Ramos (cell line): ENCODE data around the gene C2.

Experiments
- in situ Hi-C: fragments of 300-500 bp; cut with MboI; formaldehyde crosslinking; loops from one replicate; pipeline ENCODE4 v1.14.3; 2022; ENCODE audit warnings: low sequenced_read_pairs; ENCODE audit not compliant: unreplicated experiment

C2 gene

GRCh38 chr6:31927242-31927862 lies at the start of gene C2:
Gene C2, plus strand, starts transcription at chr6:31927717. Its CDS starts 36 bp downstream, at chr6:31927753.
- in situ Hi-C loops: no loop called here

DNA sequence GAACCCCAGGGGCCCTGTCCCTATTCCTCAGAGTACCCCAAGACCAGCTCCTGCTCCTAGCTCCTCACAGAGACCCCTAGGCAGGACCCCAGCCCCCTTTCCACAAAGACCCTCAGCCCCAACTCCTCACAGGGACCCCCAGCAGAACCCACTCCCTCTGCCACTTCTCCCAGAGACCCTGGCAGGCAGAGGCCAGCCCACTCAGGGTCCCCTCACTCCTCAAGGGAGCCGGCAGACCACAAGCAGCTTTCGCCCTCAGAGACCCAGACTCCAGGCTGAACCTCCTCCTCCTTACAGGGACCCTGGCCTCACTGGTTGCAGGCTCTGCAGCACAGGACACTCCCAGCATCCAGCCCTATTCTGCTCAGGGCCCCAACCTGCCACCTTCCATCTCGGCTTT lies 49.3 kb upstream of the C2 start:
- in situ Hi-C loops: no loop called here

DNA sequence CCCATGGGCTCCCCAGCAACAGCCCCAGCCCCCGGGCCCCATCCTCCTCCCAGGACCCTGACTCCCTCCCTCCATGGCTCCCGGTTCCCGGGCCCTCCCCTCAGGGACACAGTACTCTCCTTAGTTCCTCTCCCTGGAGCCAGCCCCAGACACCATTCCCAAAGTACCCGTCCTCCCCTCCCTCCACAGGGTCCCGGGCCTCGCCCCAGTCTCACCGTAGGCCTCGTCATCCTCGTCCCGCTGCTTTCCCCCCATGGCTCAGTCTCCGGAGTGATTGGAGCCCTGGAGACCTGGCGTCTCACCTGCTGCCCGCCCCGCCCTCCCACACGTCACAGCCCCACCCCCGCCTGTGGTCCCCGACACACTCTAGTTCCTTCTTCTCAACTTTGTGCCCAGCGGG lies 48.8 kb upstream of the C2 start, which contains the start of gene SLC44A4:
Gene SLC44A4 (minus strand): TSS at position 272 of the 400 bp plus-strand sequence. CDS start 17 bp downstream, at position 255.
- in situ Hi-C loops: no loop called here

GRCh38 chr6:31879143-31879542 lies 48.4 kb upstream of the C2 start:
- in situ Hi-C loops: no loop called here

DNA sequence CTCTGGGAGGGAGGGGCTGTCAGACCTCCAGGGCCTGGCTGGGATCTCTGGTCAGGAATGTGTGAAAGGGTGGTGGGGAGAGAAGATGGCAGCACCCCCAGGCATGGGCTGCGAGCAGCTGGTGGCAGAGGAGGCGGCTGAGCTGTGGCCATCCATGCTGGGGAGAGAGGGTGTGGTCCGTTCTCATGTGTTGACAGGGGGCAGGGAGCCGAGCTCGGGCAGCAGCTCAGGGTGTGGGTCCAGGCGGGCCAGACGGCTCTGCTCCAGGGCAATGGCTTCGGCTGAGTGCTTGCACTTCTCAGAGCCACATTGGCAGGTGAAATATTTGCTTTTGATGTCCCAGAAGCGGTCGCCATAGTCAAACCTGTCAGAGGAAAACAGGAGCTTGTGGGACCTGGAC lies 47.6 kb upstream of the C2 start:
- in situ Hi-C loops: no loop called here

GRCh38 chr6:31880616-31881015 lies 46.9 kb upstream of the C2 start:
- in situ Hi-C loops: no loop called here

DNA sequence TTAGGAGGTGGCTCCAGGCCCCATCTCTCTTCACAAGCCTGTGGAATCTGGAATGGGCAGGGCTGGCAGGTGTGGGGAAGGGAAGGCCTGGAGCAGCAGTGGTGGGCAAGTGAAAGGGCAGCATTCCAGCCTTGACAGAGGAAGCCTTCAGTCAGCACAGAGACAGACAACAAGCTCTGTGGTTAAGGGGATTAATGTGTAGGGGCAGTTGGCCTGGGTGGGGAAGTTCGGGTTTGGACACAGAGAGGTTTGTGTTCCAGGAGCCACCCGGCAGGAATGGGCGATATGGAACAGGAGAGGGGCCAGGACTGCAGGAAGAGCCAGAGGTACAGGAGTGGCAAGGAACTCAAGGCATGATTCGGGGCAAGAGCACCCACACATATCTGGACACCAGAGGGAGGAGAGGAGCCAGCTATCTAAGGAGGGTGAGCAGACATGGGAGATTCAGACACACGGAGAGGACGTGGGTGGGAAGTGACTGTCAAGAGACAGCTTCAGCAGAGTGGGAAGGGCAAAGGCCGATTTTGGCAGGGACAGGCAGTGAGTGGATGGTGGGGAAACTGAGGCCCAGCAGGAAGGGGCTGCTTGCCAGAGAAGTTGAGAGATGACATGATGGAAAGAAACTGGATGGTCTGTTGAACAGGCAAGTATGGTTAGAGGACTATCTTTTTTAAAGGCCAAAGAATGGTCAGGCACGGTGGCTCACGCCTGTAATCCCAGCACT lies 46.2 kb upstream of the C2 start:
- in situ Hi-C loops: no loop called here

DNA sequence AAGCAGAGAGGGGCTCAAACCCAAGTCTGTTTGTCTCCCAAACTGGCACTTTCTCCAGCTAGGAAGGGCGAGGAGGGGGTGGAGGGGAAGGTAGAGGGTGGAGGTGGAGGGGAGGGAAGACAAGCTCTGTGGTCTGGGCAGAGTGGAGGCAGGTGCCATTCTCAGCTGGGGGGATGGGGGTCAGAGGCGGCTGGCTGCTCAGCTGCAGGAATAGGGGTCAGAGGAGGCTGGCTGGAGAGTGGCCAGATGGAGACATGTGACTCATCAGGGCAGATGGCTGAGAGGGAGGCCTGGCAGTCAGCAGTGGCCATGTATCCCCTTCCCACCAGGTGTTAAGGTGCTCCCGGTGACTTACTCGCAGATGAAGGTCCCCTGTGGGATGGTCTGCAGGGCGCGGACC lies 45.2 kb upstream of the C2 start:
- in situ Hi-C loops: no loop called here

- in situ Hi-C loops: no loop called here
Observed at GRCh38 chr6:31883676-31884075, 43.8 kb upstream of the C2 start.

GRCh38 chr6:31884528-31885035 lies 42.9 kb upstream of the C2 start:
- in situ Hi-C loops: no loop called here

GRCh38 chr6:31886541-31886991 lies 41.0 kb upstream of the C2 start:
- in situ Hi-C loops: no loop called here

DNA sequence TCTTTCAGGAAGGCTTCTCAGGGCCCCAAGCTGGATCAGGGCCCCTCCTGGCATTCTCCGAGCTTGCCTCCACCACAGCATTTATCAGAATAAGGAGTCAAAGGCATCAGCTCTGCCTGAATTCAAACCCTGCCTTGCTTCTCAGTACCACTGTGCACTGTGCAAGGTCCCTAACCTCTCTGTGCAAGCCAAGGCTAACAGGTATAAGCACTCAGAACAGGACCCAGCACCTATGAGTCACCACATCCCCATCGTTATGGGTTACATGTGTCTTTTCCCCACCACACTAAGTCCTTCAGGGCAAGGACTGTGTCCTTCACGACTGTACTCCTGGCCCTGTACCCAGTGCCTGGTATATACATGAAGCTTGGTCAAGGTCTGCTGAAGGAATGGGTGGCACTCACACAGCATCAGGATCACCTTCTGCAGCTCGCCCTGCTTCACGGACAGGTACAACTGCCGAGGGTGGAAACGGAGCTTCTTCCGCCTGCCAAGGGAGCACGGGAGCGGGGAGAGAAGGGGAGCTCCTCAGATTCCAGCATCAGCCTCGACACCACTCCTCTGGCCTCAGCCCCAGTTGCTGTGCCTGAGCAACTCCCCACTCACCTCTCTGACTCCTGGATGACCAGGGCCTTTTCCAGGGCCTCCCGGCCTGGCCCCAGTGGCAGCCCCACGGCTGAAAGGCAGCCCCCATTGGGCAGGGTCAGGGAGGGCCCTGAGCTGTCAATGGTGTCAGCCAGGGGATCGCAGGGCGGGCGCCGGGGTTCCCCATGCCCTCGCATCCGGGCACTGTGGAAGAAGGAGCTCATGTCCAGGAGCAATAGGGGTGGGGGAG lies 40.1 kb upstream of the C2 start:
- in situ Hi-C loops: no loop called here

- in situ Hi-C loops: no loop called here
Observed at GRCh38 chr6:31888276-31889258, 39.0 kb upstream of the C2 start.

- in situ Hi-C loops: no loop called here
Observed at GRCh38 chr6:31889331-31889972, 38.1 kb upstream of the C2 start.

DNA sequence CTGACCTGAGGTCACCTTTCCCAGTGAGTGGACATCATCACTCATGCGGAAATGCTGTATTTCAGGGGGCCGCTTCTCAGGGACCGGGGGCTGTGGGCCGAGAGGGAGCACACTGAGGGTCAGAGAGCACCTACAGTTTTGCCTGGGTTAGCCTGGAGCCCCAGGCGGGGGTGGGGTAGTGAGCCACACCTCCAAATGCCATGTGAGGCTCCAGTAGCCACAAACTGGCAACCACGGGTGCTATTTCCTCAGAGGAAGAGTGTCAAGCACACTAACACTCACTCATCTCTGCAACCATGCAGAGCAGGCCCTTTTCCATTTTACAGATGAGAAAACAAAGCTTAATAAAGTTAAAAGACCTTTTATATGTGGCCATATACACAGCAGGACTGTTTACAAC lies 34.7 kb upstream of the C2 start:
- in situ Hi-C loops: no loop called here

GRCh38 chr6:31896493-31896855 lies 31.0 kb upstream of the C2 start:
- in situ Hi-C loops: no loop called here

DNA sequence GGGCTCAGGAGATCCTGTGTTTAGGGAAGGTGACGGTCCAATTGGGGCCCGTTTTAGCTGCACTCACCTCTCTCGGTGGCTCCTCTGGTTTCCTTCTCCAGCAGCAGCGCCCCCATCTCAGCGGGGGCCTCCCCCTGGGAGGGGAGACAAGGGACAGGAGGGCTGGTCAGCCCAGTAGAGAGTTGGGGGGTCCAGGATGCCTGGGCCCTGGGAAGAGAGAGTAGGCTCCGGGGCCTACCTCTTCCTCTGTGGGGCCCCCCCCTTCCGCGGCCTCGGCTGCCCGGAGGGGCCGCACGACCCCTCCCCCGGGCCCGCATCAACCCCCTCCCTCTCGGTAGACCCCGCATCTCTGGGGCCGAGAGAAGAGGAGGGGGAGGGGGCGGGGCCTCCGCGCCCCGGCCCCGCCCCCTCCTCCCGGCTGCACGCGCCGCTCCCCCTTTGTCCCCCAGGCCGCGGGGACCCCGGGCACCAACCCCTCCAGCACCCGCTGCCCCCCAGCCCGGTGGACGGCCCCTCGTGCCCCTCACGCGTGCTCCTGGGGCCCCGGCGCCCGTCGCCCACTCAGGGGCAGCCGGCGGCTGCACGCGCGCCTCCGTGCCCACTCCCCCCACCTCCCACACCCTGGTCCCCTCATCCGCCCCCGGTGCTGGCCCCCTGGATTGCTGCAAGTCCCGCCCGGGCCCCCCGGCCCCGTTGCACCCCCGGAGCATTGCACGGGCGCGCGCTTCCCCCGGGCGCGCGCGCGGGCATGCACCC lies 30.5 kb upstream of the C2 start:
- in situ Hi-C loops: no loop called here

DNA sequence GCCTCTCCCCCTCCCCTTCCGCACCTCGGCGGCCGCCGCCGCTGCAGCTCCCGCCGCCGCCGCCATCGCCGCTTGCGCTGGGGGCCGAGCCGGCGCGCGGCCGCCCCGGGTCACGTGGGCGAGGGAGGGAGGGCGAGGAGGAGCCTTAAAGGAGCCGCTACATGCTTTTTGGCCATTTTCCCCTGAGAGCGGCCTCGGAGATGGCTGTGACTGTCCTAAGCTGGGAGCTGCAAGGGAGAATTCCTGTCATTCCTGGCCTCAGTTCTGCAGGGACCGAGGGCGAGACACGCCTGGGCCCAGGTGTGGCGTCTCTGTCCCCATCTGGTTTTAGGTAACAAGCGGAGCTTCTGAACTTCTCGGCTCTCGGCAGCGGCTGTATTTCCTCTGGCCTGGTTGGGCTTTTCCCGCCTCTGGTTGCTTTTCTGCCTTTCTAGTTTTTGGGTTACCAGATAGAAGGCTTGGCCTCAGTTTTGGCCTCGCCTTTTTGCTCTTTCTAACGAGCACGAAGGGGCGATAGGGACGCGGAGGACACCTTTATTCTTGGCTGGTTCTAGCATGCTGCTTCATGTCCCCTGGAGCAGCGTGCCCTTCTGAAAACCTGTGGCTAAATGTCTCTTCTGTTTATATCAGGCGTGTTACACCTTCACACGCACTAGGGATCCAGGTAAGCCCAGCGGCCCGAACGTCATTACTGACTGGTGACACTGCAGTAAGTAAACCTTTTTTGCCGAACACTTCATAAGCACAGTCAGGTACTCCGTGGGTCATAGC lies 29.7 kb upstream of the C2 start, which contains the start of gene EHMT2:
Gene EHMT2 (minus strand): TSS at position 87 of the 771 bp plus-strand sequence. CDS start 21 bp downstream, at position 66.
- in situ Hi-C loops: no loop called here
